Stimulated activated naive CD8-positive, alpha-beta T cell treated with anti-CD3 and anti-CD28 coated beads, Interleukin-15, Interleukin-2, amounts not matched to agents 100 ng/mL and 50 ng/mL, for 24 hours (primary cell): ENCODE data around the gene AP2B1.

Source experiments
- H3K27ac Mint-ChIP-seq: one replicate; pipeline ENCODE4 v1.8.0; 2021; ENCODE audit warnings: mild to moderate bottlenecking, mixed read lengths
- H3K27me3 Mint-ChIP-seq: one replicate; pipeline ENCODE4 v1.8.0; 2021; ENCODE audit warnings: mixed read lengths
- H3K36me3 Mint-ChIP-seq: one replicate; pipeline ENCODE4 v1.8.0; 2021; ENCODE audit warnings: low read depth, mixed read lengths
- H3K4me1 Mint-ChIP-seq: one replicate; pipeline ENCODE4 v1.8.0; 2021; ENCODE audit warnings: low read depth, mixed read lengths
- H3K4me3 Mint-ChIP-seq: one replicate; pipeline ENCODE4 v1.8.0; 2021; ENCODE audit warnings: mild to moderate bottlenecking, mixed read lengths
- H3K9me3 Mint-ChIP-seq: one replicate; pipeline ENCODE4 v1.8.0; 2021; ENCODE audit warnings: mixed read lengths

The AP2B1 gene

GRCh38 chr17:35730400-35731005 lies 143.4 kb downstream of the AP2B1 start:
- H3K4me3 Mint-ChIP-seq = peak overlapping the region; percentile 56
- H3K9me3 Mint-ChIP-seq = no peaks in the 10 kb centered on the region
- no peak overlapping the region for H3K27ac Mint-ChIP-seq
- peaks cover 15% of the 10 kb centered on the region for H3K4me1 Mint-ChIP-seq
- no peaks in the 10 kb centered on the region for H3K27me3 Mint-ChIP-seq
- peaks cover 22% of the 10 kb centered on the region for H3K36me3 Mint-ChIP-seq

DNA sequence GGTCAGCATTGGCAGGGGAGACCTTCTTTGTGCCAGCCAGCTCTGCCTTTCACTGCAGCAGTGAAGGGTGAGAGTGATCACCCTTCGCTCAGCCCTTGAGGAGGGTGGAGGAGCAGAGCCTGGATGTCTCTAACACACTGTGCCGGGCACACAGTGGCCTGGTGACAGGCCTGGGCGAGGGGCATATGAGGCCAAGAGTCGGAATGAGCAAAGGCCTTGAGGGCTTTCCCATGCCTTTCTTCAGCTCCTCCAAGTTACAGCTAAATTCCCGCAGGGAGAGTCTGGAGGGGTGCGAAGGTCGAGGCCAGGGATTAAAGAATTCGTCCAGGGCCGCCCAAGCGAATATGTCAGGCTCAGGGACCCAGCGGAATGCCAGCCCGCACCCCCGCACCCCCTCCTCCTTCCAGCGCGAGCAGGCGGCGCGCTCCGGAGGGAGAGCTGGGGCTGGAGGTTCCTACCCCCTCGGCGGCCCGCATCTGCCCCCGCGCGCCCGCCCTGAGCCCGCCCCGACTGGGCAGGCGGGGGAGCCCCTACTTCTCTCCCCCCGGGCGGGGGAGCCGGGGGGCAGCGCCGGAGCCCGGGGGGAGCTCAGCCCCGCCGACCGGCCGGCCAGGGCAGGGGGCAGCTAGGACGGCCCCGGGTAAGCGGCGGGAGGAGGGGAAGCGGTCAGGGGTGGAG lies 144.3 kb downstream of the AP2B1 start, which contains the start of gene RASL10B:
Gene RASL10B, plus strand, starts transcription at position 401 of the 678 bp plus-strand sequence. CDS start 3,546 bp downstream, outside the sequence.
- no peaks in the 10 kb centered on the region for H3K9me3 Mint-ChIP-seq
- peaks cover 17% of the 10 kb centered on the region for H3K36me3 Mint-ChIP-seq
- no peaks in the 10 kb centered on the region for H3K27me3 Mint-ChIP-seq
- H3K27ac Mint-ChIP-seq = no peak within 1 kb of the TSS
- peaks cover 15% of the 10 kb centered on the region for H3K4me1 Mint-ChIP-seq
- peak within 1 kb of the TSS; percentile 66 for H3K4me3 Mint-ChIP-seq

- H3K9me3 Mint-ChIP-seq = no peaks in the 10 kb centered on the region
- H3K27ac Mint-ChIP-seq = no peak overlapping the region
- H3K27me3 Mint-ChIP-seq = no peaks in the 10 kb centered on the region
- H3K4me3 Mint-ChIP-seq = peak overlapping the region; percentile 66
- peaks cover 15% of the 10 kb centered on the region for H3K4me1 Mint-ChIP-seq
- H3K36me3 Mint-ChIP-seq = peaks cover 17% of the 10 kb centered on the region
These were observed 145.0 kb downstream of the AP2B1 start for GRCh38 chr17:35731917-35732805.

DNA sequence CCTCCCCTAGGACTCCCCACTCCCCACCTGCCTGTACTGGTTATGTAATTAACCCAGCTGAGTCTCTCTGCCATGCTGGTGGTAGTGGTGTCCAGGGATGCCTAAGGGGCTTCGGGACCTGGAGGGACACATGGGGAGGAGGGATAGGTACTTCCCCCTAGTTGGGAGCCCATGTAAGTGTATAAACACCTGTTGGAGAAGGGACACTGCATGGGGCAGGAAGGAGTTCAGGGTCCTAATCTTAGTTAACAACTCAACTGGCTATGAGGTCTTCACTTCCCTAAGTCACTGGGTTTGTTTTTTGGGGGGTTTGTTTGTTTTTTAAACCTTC lies 145.6 kb downstream of the AP2B1 start:
- H3K36me3 Mint-ChIP-seq = peaks cover 14% of the 10 kb centered on the region
- H3K27ac Mint-ChIP-seq = no peak overlapping the region
- H3K27me3 Mint-ChIP-seq = no peaks in the 10 kb centered on the region
- H3K9me3 Mint-ChIP-seq = no peaks in the 10 kb centered on the region
- no peak overlapping the region for H3K4me3 Mint-ChIP-seq
- H3K4me1 Mint-ChIP-seq = peaks cover 15% of the 10 kb centered on the region

GRCh38 chr17:35733366-35733765 lies 146.2 kb downstream of the AP2B1 start:
- no peak overlapping the region for H3K4me3 Mint-ChIP-seq

DNA sequence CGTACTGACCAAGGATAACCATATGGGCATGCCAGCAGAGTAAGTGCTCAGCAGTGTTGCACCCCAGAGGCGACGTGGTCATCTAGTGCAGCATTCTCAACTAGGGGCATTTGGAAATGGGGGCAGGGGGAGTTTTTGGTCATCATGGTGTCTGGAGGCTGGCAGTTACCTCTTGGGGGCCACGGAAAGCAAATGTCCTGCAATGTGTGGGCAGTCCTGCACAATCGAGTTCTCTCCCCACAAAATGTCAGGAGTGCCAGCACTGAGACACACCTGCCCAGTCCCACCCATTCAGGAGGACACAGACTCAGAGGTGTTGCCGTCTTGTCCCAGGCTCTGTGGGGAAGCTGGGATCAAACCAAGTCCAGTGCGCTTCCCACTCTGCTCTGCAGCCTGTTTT lies 147.3 kb downstream of the AP2B1 start:
- Mint-ChIP-seq H3K27ac (no peak overlapping the region), H3K9me3 (no peaks in the 10 kb centered on the region), H3K27me3 (no peaks in the 10 kb centered on the region), H3K4me1 (peaks cover 15% of the 10 kb centered on the region), H3K36me3 (peaks cover 6% of the 10 kb centered on the region), H3K4me3 (no peak overlapping the region)

More at GRCh38 chr17:35733366-35733765, 146.2 kb downstream of the AP2B1 start:
- no peaks in the 10 kb centered on the region for H3K9me3 Mint-ChIP-seq
- H3K27me3 Mint-ChIP-seq = no peaks in the 10 kb centered on the region
- H3K27ac Mint-ChIP-seq = no peak overlapping the region
- peaks cover 9% of the 10 kb centered on the region for H3K36me3 Mint-ChIP-seq
- peaks cover 15% of the 10 kb centered on the region for H3K4me1 Mint-ChIP-seq

DNA sequence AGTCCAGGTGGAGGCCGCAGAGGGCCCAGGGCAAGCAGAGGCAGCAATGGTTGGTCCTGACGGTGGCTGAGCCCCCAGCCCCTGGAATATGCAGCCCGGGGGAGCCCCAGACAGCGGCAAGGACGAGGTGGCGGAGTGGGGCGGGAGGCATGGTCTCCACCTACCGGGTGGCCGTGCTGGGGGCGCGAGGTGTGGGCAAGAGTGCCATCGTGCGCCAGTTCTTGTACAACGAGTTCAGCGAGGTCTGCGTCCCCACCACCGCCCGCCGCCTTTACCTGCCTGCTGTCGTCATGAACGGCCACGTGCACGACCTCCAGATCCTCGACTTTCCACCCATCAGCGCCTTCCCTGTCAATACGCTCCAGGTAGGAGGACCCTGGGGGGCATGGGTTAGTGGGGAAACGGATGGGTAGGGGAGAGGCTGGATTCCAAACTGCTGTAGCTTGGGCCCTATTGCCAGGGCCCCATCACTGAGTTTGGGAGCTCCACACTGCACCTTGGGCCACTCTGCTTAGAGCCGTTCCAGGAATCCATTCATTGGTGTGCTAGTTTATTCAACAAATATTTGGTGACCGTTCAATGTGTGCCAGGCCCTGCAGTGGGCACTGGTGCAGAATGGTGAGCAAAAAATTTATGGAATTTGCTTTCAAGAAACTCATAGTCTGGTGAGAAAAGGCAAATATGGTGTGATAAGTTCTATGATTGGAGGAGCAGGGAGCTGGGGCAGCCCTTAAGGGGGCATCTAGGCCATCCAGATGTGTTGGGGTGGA lies 148.1 kb downstream of the AP2B1 start:
- no peaks in the 10 kb centered on the region for H3K9me3 Mint-ChIP-seq
- no peak overlapping the region for H3K27ac Mint-ChIP-seq
- peaks cover 8% of the 10 kb centered on the region for H3K27me3 Mint-ChIP-seq
- peaks cover 12% of the 10 kb centered on the region for H3K4me1 Mint-ChIP-seq
- no peak overlapping the region for H3K4me3 Mint-ChIP-seq
- peaks cover 6% of the 10 kb centered on the region for H3K36me3 Mint-ChIP-seq

DNA sequence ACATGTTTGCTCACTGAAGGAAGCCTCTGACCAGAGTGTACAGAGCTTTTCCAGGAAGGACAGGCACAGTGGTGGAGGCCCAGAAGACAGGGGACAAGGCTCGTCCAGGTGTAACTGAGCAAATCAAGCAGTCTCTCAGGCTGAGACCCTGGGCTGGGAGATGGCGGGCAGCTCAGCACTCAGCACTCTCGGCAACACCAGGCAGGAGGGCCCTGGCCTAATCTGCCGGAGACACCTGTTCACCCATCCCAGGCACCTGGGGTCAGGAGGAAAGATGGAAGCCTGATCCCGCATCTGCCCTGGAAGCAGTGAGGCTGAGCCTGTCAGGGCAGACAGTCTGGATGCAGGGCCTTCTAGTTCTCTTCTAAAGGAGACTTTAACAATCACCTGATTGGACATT lies 149.1 kb downstream of the AP2B1 start:
- Mint-ChIP-seq H3K4me3 (no peak overlapping the region), H3K9me3 (no peaks in the 10 kb centered on the region), H3K27me3 (peaks cover 14% of the 10 kb centered on the region), H3K27ac (no peak overlapping the region), H3K4me1 (peaks cover 5% of the 10 kb centered on the region), H3K36me3 (no peaks in the 10 kb centered on the region)

GRCh38 chr17:35738519-35739133 lies 151.5 kb downstream of the AP2B1 start:
- no peak overlapping the region for H3K27ac Mint-ChIP-seq
- H3K4me3 Mint-ChIP-seq = no peak overlapping the region
- H3K36me3 Mint-ChIP-seq = no peaks in the 10 kb centered on the region
- H3K9me3 Mint-ChIP-seq = no peaks in the 10 kb centered on the region
- H3K4me1 Mint-ChIP-seq = peaks cover 7% of the 10 kb centered on the region
- H3K27me3 Mint-ChIP-seq = peaks cover 30% of the 10 kb centered on the region

- Mint-ChIP-seq H3K36me3 (no peaks in the 10 kb centered on the region), H3K27ac (no peak overlapping the region), H3K27me3 (peaks cover 38% of the 10 kb centered on the region), H3K4me3 (no peak overlapping the region), H3K4me1 (peaks cover 7% of the 10 kb centered on the region), H3K9me3 (no peaks in the 10 kb centered on the region)
These were observed 153.1 kb downstream of the AP2B1 start for GRCh38 chr17:35740216-35740615.

- H3K4me3 Mint-ChIP-seq = peak overlapping the region; percentile 47
- H3K9me3 Mint-ChIP-seq = no peaks in the 10 kb centered on the region
- no peaks in the 10 kb centered on the region for H3K36me3 Mint-ChIP-seq
- peaks cover 38% of the 10 kb centered on the region for H3K27me3 Mint-ChIP-seq
- peaks cover 7% of the 10 kb centered on the region for H3K4me1 Mint-ChIP-seq
- no peak overlapping the region for H3K27ac Mint-ChIP-seq
These were observed 154.1 kb downstream of the AP2B1 start for GRCh38 chr17:35740997-35741931.

- Mint-ChIP-seq H3K36me3 (no peaks in the 10 kb centered on the region), H3K27ac (no peak overlapping the region), H3K4me3 (no peak overlapping the region), H3K4me1 (peaks cover 7% of the 10 kb centered on the region), H3K27me3 (peaks cover 38% of the 10 kb centered on the region), H3K9me3 (no peaks in the 10 kb centered on the region)
These were observed 155.4 kb downstream of the AP2B1 start for GRCh38 chr17:35742496-35742895.

GRCh38 chr17:35742896-35743477 lies 155.9 kb downstream of the AP2B1 start:
- Mint-ChIP-seq H3K4me3 (no peak overlapping the region), H3K4me1 (peaks cover 9% of the 10 kb centered on the region), H3K27ac (no peak overlapping the region), H3K9me3 (no peaks in the 10 kb centered on the region), H3K36me3 (no peaks in the 10 kb centered on the region), H3K27me3 (peaks cover 38% of the 10 kb centered on the region)
